Fibroblast of lung (primary cell): Measurements from ENCODE around the gene DENND1A. TPM values are rescaled to one million over a fixed set of nuclear protein-coding genes. Genes with fewer than 3 reads are reported as not detected.

ENCODE experiments used
- DNase-seq, 2 donors: peaks; one replicate each; pipeline versions ENCODE4 v3.0.0 to v3.0.0-alpha.2; 2010; ENCODE audit warnings: low read depth in 2 of 2
- H2AFZ ChIP-seq: 2 replicates; pipeline ENCODE4 v1.5.1; 2012; ENCODE audit warnings: low read length, control low read depth, inconsistent platforms
- H3K27ac ChIP-seq: 2 replicates; pipeline ENCODE4 v1.5.1; 2011; ENCODE audit warnings: low read length, control low read depth; ENCODE audit not compliant: insufficient read depth
- H3K27me3 ChIP-seq: 2 replicates; pipeline ENCODE4 v1.5.1; 2011; ENCODE audit warnings: mild to moderate bottlenecking, low read length; ENCODE audit not compliant: control insufficient read depth, insufficient read depth
- H3K36me3 ChIP-seq: 2 replicates; pipeline ENCODE4 v1.5.1; 2011; ENCODE audit warnings: low read length; ENCODE audit not compliant: control insufficient read depth, insufficient read depth
- H3K4me1 ChIP-seq: 2 replicates; pipeline ENCODE4 v1.5.1; 2011; ENCODE audit warnings: low read length; ENCODE audit not compliant: control insufficient read depth, insufficient read depth; ENCODE audit errors: extremely low read depth
- H3K4me2 ChIP-seq: 2 replicates; pipeline ENCODE4 v1.5.1; 2011; ENCODE audit warnings: low read length, control low read depth; ENCODE audit not compliant: insufficient read depth; ENCODE audit errors: extremely low read depth
- H3K4me3 ChIP-seq, 4 experiments: fragments of 200-600 bp in 1 of 4; sonication (generic) in 1 of 4; replicated peaks in 1 of 4; 2 replicates each; pipeline ENCODE4 v1.5.1; 2011 to 2016; ENCODE audit warnings: low read length in 4 of 4, low read depth in 3 of 4, mild to moderate bottlenecking in 3 of 4, control low read depth in 2 of 4, inconsistent platforms in 1 of 4, mixed read lengths in 1 of 4; ENCODE audit not compliant: insufficient read depth in 1 of 4; ENCODE audit errors: control extremely low read depth in 1 of 4
- H3K79me2 ChIP-seq: 2 replicates; pipeline ENCODE4 v1.5.1; 2012; ENCODE audit warnings: mild to moderate bottlenecking, low read length, inconsistent platforms; ENCODE audit not compliant: control insufficient read depth, insufficient read depth
- H3K9ac ChIP-seq: 2 replicates; pipeline ENCODE4 v1.5.1; 2011; ENCODE audit warnings: mild to moderate bottlenecking, low read length, control low read depth; ENCODE audit not compliant: insufficient read depth
- H3K9me3 ChIP-seq: 2 replicates; pipeline ENCODE4 v1.5.1; 2012; ENCODE audit warnings: low read depth, low read length; ENCODE audit not compliant: control insufficient read depth, insufficient read depth
- H4K20me1 ChIP-seq: 2 replicates; pipeline ENCODE4 v1.5.1; 2011; ENCODE audit warnings: low read length; ENCODE audit not compliant: control insufficient read depth, insufficient read depth; ENCODE audit errors: extremely low read depth
- EZH2 ChIP-seq: IDR thresholded peaks from 2 replicates; pipeline ENCODE4 v1.5.1; 2012; ENCODE audit warnings: low read length, control low read depth, mild to moderate bottlenecking; ENCODE audit errors: missing control alignments
- polyA plus RNA-seq, 2 donors: library from polyadenylated mRNA; depleted of rRNA in 1 of 2; stranded (reverse) in 1 of 2; unstranded in 1 of 2; fragments of >200 nt; gene quantifications; 2 replicates each; pipeline ENCODE4 v1.2.1, GENCODE V29; 2011 to 2012; ENCODE audit warnings: missing spikeins in 1 of 2
- total RNA-seq: library from RNA; depleted of rRNA; stranded (reverse); fragments of >200 nt; gene quantifications from 2 replicates; pipeline ENCODE4 v1.2.1, GENCODE V29; 2014
- TF ChIP-seq, protein P1 (sequence below), 2 donors: IDR thresholded peaks in 1 of 2; conservative IDR thresholded peaks in 1 of 2; 1 replicate in 1 of 2; 2 replicates in 1 of 2; pipeline ENCODE4 v1.5.1; 2011 to 2012; ENCODE audit warnings: low read length in 2 of 2, control low read depth in 1 of 2, inconsistent platforms in 1 of 2, low read depth in 1 of 2, mild to moderate bottlenecking in 1 of 2

Gene DENND1A
- total and polyA plus RNA-seq, 2 donors (not counting 1 experiment from before 2014, with no cell fraction given), result 13.0 to 18.3 TPM

DNA sequence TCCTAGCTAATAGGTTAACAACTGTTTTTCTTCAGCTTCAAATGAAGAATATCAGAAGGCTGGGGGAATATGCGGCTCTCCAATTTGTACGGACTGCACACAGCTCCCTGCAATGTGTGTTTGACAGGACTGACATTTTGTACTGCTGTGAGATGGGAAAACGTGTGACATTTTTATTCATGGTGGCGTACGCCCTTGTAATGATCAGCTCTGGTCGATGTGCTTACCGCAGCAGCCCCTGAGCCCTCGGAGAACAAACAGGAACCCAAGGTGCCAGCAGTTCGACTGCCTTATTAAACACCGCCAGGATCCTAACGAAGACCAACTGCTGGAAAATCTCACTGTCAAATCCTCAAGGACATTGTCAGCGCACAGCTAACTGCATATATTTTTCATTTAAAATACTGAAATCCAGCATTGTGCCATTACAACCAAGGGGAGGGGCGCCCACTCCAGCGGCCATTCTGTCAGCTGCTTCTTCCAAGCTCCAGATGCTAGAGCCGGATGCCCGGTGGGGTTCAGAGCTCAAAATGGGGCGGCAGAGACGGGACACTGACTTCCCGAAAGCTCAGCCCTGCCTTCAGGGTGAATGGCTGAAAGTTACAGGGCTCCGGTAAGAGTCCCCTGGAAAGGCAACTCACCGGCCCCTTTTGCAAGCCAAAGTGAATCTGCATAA lies 507.2 kb downstream of the DENND1A start:
- no peak for DNase-seq
- TF ChIP-seq EZH2, result no peak
- TF ChIP-seq, protein P1, sequence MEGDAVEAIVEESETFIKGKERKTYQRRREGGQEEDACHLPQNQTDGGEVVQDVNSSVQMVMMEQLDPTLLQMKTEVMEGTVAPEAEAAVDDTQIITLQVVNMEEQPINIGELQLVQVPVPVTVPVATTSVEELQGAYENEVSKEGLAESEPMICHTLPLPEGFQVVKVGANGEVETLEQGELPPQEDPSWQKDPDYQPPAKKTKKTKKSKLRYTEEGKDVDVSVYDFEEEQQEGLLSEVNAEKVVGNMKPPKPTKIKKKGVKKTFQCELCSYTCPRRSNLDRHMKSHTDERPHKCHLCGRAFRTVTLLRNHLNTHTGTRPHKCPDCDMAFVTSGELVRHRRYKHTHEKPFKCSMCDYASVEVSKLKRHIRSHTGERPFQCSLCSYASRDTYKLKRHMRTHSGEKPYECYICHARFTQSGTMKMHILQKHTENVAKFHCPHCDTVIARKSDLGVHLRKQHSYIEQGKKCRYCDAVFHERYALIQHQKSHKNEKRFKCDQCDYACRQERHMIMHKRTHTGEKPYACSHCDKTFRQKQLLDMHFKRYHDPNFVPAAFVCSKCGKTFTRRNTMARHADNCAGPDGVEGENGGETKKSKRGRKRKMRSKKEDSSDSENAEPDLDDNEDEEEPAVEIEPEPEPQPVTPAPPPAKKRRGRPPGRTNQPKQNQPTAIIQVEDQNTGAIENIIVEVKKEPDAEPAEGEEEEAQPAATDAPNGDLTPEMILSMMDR (conservative IDR thresholded peaks at IDR 0.05 in 1 of 2, IDR thresholded peaks at IDR 0.05 in 1 of 2; ENCODE audit: low read depth in 1 of 2, low read length in 2 of 2), result no peak
- Histone ChIP-seq H3K9me3 (no peaks in the 10 kb centered on the region), H3K9ac (no peak overlapping the region), H3K36me3 (no peaks in the 10 kb centered on the region), H3K4me1 (no peaks in the 10 kb centered on the region), H3K79me2 (no peaks in the 10 kb centered on the region), H2AFZ (no peak overlapping the region), H4K20me1 (no peaks in the 10 kb centered on the region), H3K27ac (no peak overlapping the region), H3K4me2 (no peak overlapping the region), H3K4me3 (no peak overlapping the region), H3K27me3 (no peaks in the 10 kb centered on the region)

- no peak overlapping the region for H3K4me2 ChIP-seq
- no peak for DNase-seq
- H3K9me3 ChIP-seq, result no peaks in the 10 kb centered on the region
- H3K4me3 ChIP-seq, result no peak overlapping the region
- TF ChIP-seq, protein P1 (conservative IDR thresholded peaks at IDR 0.05 in 1 of 2, IDR thresholded peaks at IDR 0.05 in 1 of 2; ENCODE audit: low read depth in 1 of 2, low read length in 2 of 2), result no peak
- no peak for TF ChIP-seq EZH2
- H3K27ac ChIP-seq, result no peak overlapping the region
- H3K27me3 ChIP-seq, result no peaks in the 10 kb centered on the region
- H3K4me1 ChIP-seq, result no peaks in the 10 kb centered on the region
- no peaks in the 10 kb centered on the region for H3K36me3 ChIP-seq
- H4K20me1 ChIP-seq, result no peaks in the 10 kb centered on the region
- H3K79me2 ChIP-seq, result no peaks in the 10 kb centered on the region
- H3K9ac ChIP-seq, result no peak overlapping the region
- no peak overlapping the region for H2AFZ ChIP-seq
Observed at GRCh38 chr9:123421801-123422455, 508.0 kb downstream of the DENND1A start.

GRCh38 chr9:123421186-123421585 lies 508.7 kb downstream of the DENND1A start:
- no peak for DNase-seq
- no peak overlapping the region for H3K27ac ChIP-seq
- no peak overlapping the region for H3K4me2 ChIP-seq
- no peak overlapping the region for H2AFZ ChIP-seq
- no peak for TF ChIP-seq EZH2
- TF ChIP-seq, protein P1 (conservative IDR thresholded peaks at IDR 0.05 in 1 of 2, IDR thresholded peaks at IDR 0.05 in 1 of 2; ENCODE audit: low read depth in 1 of 2, low read length in 2 of 2), result no peak
- H3K9me3 ChIP-seq, result no peaks in the 10 kb centered on the region
- H3K27me3 ChIP-seq, result no peaks in the 10 kb centered on the region
- no peaks in the 10 kb centered on the region for H3K36me3 ChIP-seq
- no peaks in the 10 kb centered on the region for H3K79me2 ChIP-seq
- no peaks in the 10 kb centered on the region for H4K20me1 ChIP-seq
- no peak overlapping the region for H3K9ac ChIP-seq
- no peaks in the 10 kb centered on the region for H3K4me1 ChIP-seq
- H3K4me3 ChIP-seq, result no peak overlapping the region
